BE2C (cell line): ENCODE measurements around the gene CMIP.

Experiments
- DNase-seq: peaks from one replicate; pipeline ENCODE4 v3.0.0-alpha.2; 2020
- H3K27me3 ChIP-seq: fragments of 250-450 bp; sonication (Bioruptor Pico); 2 replicates; pipeline ENCODE4 v1.5.1; 2020; ENCODE audit warnings: mild to moderate bottlenecking
- H3K36me3 ChIP-seq: fragments of 250-450 bp; sonication (Bioruptor Pico); 2 replicates; pipeline ENCODE4 v1.5.1; 2020; ENCODE audit warnings: mild to moderate bottlenecking
- H3K4me1 ChIP-seq: fragments of 250-450 bp; sonication (Bioruptor Pico); 2 replicates; pipeline ENCODE4 v1.5.1; 2020
- H3K4me3 ChIP-seq: 2 replicates; pipeline ENCODE4 v1.5.1; 2011; ENCODE audit warnings: low read depth, low read length
- H3K9me3 ChIP-seq: fragments of 250-450 bp; sonication (Bioruptor Pico); 2 replicates; pipeline ENCODE4 v1.5.1; 2020
- CTCF ChIP-seq: IDR thresholded peaks from 2 replicates; pipeline ENCODE4 v1.5.1; 2012; ENCODE audit warnings: mild to moderate bottlenecking, low read depth, low read length

CMIP gene

GRCh38 chr16:81723098-81723723, 278.6 kb downstream of the CMIP start:
- H3K9me3 ChIP-seq = no peaks in the 10 kb centered on the region
- H3K4me3 ChIP-seq = no peak overlapping the region
- no peaks in the 10 kb centered on the region for H3K27me3 ChIP-seq
- H3K36me3 ChIP-seq = no peaks in the 10 kb centered on the region
- H3K4me1 ChIP-seq = no peaks in the 10 kb centered on the region
- TF ChIP-seq CTCF = peak; percentile 78
- peak; percentile 63 for DNase-seq

- no peak for TF ChIP-seq CTCF
- H3K4me3 ChIP-seq = no peak overlapping the region
- no peak for DNase-seq
Observed at GRCh38 chr16:81728435-81728834, 283.8 kb downstream of the CMIP start.

GRCh38 chr16:81729451-81729850, 284.8 kb downstream of the CMIP start:
- Histone ChIP-seq H3K36me3 (no peaks in the 10 kb centered on the region), H3K27me3 (no peaks in the 10 kb centered on the region), H3K4me3 (no peak overlapping the region), H3K4me1 (peaks cover 6% of the 10 kb centered on the region), H3K9me3 (no peaks in the 10 kb centered on the region)
- peak; percentile 26; the same call in 1 of the 2 replicates for TF ChIP-seq CTCF
- peak; percentile 34 for DNase-seq

More at GRCh38 chr16:81728435-81728834, 283.8 kb downstream of the CMIP start:
- H3K4me1 ChIP-seq = peaks cover 6% of the 10 kb centered on the region
- H3K9me3 ChIP-seq = no peaks in the 10 kb centered on the region
- H3K36me3 ChIP-seq = no peaks in the 10 kb centered on the region
- H3K27me3 ChIP-seq = no peaks in the 10 kb centered on the region

GRCh38 chr16:81730090-81731051, 285.8 kb downstream of the CMIP start:
- Histone ChIP-seq H3K4me1 (peaks cover 6% of the 10 kb centered on the region), H3K9me3 (no peaks in the 10 kb centered on the region), H3K36me3 (no peaks in the 10 kb centered on the region), H3K27me3 (no peaks in the 10 kb centered on the region), H3K4me3 (peak overlapping the region; percentile 58)
- peak; percentile 66 for TF ChIP-seq CTCF
- peak; percentile 96 for DNase-seq

GRCh38 chr16:81731649-81732048, 287.0 kb downstream of the CMIP start:
- no peak for TF ChIP-seq CTCF
- Histone ChIP-seq H3K9me3 (no peaks in the 10 kb centered on the region), H3K36me3 (no peaks in the 10 kb centered on the region), H3K27me3 (no peaks in the 10 kb centered on the region), H3K4me3 (no peak overlapping the region), H3K4me1 (peaks cover 6% of the 10 kb centered on the region)
- DNase-seq = no peak

GRCh38 chr16:81732699-81733098, 288.1 kb downstream of the CMIP start:
- DNase-seq = no peak
- no peak overlapping the region for H3K4me3 ChIP-seq
- no peaks in the 10 kb centered on the region for H3K9me3 ChIP-seq
- no peaks in the 10 kb centered on the region for H3K36me3 ChIP-seq
- H3K4me1 ChIP-seq = peaks cover 8% of the 10 kb centered on the region
- TF ChIP-seq CTCF = no peak
- no peaks in the 10 kb centered on the region for H3K27me3 ChIP-seq
